ENCODE results near the gene KCNJ4. TPM values are rescaled to one million over a fixed set of nuclear protein-coding genes. Genes with fewer than 3 reads are reported as not detected.

KCNJ4 gene
- total RNA-seq, 4 donors from 2014 or later: not detected

- no peak for ATAC-seq
- Histone ChIP-seq H3K36me3 (no peaks in the 10 kb centered on the region), H3K4me1 (peaks cover 0 to 28% (median 8%) of the 10 kb centered on the region in 3 donors), H3K4me3 (no peak overlapping the region), H3K27ac (no peak overlapping the region), H3K27me3 (peaks cover 90% of the 10 kb centered on the region), H3K9me3 (no peaks in the 10 kb centered on the region)
- no peak for TF ChIP-seq POLR2AphosphoS5 (IDR thresholded peaks at IDR 0.05)
- no peak for TF ChIP-seq POLR2A (IDR thresholded peaks at IDR 0.05)
- TF ChIP-seq, protein P1, sequence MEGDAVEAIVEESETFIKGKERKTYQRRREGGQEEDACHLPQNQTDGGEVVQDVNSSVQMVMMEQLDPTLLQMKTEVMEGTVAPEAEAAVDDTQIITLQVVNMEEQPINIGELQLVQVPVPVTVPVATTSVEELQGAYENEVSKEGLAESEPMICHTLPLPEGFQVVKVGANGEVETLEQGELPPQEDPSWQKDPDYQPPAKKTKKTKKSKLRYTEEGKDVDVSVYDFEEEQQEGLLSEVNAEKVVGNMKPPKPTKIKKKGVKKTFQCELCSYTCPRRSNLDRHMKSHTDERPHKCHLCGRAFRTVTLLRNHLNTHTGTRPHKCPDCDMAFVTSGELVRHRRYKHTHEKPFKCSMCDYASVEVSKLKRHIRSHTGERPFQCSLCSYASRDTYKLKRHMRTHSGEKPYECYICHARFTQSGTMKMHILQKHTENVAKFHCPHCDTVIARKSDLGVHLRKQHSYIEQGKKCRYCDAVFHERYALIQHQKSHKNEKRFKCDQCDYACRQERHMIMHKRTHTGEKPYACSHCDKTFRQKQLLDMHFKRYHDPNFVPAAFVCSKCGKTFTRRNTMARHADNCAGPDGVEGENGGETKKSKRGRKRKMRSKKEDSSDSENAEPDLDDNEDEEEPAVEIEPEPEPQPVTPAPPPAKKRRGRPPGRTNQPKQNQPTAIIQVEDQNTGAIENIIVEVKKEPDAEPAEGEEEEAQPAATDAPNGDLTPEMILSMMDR (IDR thresholded peaks at IDR 0.05): no peak
- TF ChIP-seq EP300 (IDR thresholded peaks at IDR 0.05): no peak
- WGBS, 2 donors (ENCODE audit: low coverage in 1 of 2): 20% methylated on average over 1 of the region's 4 CpGs; no CpG with 5 or more reads in 1 of the 2 donors
Observed at GRCh38 chr22:38451864-38452263, 3.1 kb downstream of the KCNJ4 start.

GRCh38 chr22:38451404-38451803, 3.6 kb downstream of the KCNJ4 start:
- Histone ChIP-seq H3K27me3 (peaks cover 89% of the 10 kb centered on the region), H3K27ac (no peak overlapping the region), H3K4me3 (no peak overlapping the region), H3K4me1 (peaks cover 0 to 28% (median 8%) of the 10 kb centered on the region in 3 donors), H3K9me3 (no peaks in the 10 kb centered on the region), H3K36me3 (no peaks in the 10 kb centered on the region)
- 90% methylated on average over 2 of the region's 2 CpGs; no CpG with 5 or more reads in 1 of the 2 donors for WGBS, 2 donors (ENCODE audit: low coverage in 1 of 2)
- ATAC-seq: no peak
- no peak for TF ChIP-seq EP300 (IDR thresholded peaks at IDR 0.05)
- no peak for TF ChIP-seq POLR2A (IDR thresholded peaks at IDR 0.05)
- TF ChIP-seq, protein P1 (IDR thresholded peaks at IDR 0.05): no peak
- no peak for TF ChIP-seq POLR2AphosphoS5 (IDR thresholded peaks at IDR 0.05)

- H3K36me3 ChIP-seq: no peaks in the 10 kb centered on the region
- 40 to 46% methylated on average over 1 to 10 of the region's 11 CpGs for WGBS, 2 donors (ENCODE audit: low coverage in 1 of 2)
- no peaks in the 10 kb centered on the region for H3K9me3 ChIP-seq
- H3K27me3 ChIP-seq: peaks cover 86% of the 10 kb centered on the region
- no peak for TF ChIP-seq POLR2AphosphoS5 (IDR thresholded peaks at IDR 0.05)
- TF ChIP-seq POLR2A (IDR thresholded peaks at IDR 0.05): no peak
- no peak for TF ChIP-seq EP300 (IDR thresholded peaks at IDR 0.05)
- TF ChIP-seq, protein P1 (IDR thresholded peaks at IDR 0.05): no peak
- H3K4me1 ChIP-seq: peaks cover 0 to 18% (median 5%) of the 10 kb centered on the region in 3 donors
- no peak overlapping the region for H3K27ac ChIP-seq
- ATAC-seq: no peak
- no peak overlapping the region for H3K4me3 ChIP-seq
Observed at GRCh38 chr22:38450234-38450797, 4.7 kb downstream of the KCNJ4 start.

DNA sequence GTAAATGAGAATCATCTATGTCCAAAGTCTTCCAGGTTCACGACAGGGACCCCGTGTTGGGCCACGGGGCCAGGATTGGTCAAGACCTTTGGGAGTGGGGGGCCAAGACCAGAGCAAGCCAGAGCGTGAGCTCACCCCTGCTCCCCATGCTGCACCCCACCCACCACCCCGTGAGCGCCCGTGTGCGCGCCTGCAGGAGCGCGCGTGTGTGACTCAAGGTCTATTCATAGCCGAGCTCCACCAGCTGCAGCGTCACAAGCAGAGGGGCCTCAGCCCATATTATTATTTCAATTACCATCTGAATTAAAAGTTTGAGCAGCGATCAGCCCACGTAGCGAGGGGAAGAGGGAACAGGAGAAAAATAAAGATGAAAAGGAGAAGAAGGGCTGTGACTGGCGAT, 5.2 kb downstream of the KCNJ4 start:
- H3K4me1 ChIP-seq: peaks cover 0 to 14% (median 5%) of the 10 kb centered on the region in 3 donors
- H3K9me3 ChIP-seq: no peaks in the 10 kb centered on the region
- H3K4me3 ChIP-seq: no peak overlapping the region
- TF ChIP-seq, protein P1 (IDR thresholded peaks at IDR 0.05): no peak
- TF ChIP-seq POLR2AphosphoS5 (IDR thresholded peaks at IDR 0.05): no peak
- TF ChIP-seq EP300 (IDR thresholded peaks at IDR 0.05): no peak
- no peak for TF ChIP-seq POLR2A (IDR thresholded peaks at IDR 0.05)
- H3K27me3 ChIP-seq: peaks cover 86% of the 10 kb centered on the region
- WGBS, 2 donors (ENCODE audit: low coverage in 1 of 2): 49 to 59% methylated on average over 4 to 10 of the region's 18 CpGs
- H3K27ac ChIP-seq: no peak overlapping the region
- no peaks in the 10 kb centered on the region for H3K36me3 ChIP-seq
- no peak for ATAC-seq
